Kasumi-1 (cell line): ENCODE results near the gene AGBL1.

Source experiments
- DNase-seq, 2 experiments: peaks; one replicate each; lab custom pipeline; 2025; lab: John Stamatoyannopoulos, UW

Gene AGBL1

GRCh38 chr15:86079508-86080266 is at the start of gene AGBL1:
TSS of gene AGBL1 (plus strand) at chr15:86079871.
- DNase-seq, result no peak

DNA sequence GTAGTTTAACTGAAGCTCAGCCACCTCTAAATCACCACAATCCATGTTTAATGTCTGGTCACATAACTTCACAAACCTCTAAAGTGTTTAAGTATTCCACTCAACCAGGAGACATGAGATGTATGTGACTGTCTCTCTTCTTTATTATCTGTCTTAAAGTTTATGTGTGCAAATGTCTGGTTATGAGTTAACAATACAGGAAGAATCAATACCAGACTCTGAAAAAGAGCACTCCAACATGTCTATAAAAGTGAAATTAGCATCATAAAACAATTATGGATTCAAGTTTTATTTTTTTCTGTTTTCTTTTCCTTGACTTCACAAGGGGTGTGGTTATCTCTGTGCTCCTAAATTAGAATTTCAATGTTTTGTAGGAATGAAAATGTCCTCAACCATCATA is 44.8 kb upstream of the AGBL1 start:
- no peak for DNase-seq

DNA sequence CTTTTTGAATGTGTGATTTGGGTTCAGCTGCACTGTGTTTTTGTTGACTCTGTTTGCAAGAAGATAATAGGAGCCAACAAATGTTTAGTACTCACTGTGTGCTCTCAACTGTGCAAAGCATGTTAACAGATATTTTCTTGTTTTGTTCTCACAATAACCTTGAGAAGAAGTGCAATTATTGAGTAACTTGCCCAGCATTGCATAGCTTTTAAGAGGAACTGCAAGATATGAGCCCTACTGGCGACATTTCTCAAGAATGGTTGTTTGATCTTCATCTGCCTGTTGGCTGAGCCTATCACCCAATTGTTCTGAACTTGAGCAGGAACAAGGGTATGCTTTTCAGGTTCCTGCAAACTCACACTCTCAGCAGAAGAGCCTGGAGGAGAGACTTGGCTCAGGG is 43.4 kb upstream of the AGBL1 start:
- DNase-seq, result no peak

- DNase-seq, result no peak
Observed at GRCh38 chr15:86038491-86038890, 41.2 kb upstream of the AGBL1 start.

DNA sequence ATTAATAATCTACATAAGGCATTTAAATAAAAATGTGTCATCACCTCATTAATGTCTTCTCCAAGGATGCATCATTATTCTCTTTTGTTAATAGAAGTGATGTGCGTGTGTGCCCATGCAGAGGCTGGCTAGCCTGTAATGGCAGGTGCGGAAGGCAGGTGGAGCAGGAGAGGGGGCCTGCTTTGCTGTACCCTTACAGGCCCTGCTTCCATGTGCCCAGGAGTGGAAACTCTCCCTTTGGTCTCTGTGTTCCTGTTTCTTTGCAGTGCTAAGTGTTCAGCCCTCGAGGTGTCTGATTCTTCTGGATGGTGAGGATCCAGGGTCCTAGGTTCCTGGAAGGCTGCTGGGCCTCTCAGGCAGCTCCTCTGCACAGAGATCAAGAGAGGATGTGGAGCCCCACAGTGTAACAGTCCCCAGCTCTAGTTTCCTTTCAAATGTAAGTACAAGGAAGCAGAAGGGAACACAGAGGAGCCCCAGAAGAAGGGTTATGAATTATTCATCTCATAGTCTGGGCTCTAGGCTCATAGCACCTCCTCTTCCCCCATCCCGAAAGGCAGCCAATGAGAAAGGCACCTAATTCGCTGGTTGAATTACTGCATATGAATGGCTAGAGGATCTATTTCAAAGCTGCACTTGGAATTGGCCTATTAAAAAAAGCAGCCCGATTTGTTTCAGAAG is 39.2 kb upstream of the AGBL1 start:
- no peak for DNase-seq

DNA sequence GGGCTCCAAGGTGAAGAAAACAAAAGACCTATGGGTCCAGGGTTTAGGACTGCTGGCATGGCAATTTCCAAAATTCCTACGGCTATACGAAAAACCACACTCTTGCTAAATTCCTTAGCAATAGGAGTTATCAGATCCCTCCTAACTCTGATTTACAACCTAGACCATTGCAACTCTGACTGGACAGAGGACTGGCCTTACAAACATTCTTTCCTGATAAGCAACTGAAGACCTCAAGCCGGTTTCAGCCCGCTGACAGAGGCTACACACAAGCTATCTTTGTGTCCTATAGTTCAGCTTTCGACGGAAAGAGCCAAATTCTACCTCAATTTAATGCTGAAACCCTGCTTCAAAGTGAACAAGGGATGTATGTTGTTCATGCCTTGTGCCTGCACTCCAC is 38.3 kb upstream of the AGBL1 start:
- no peak for DNase-seq

DNA sequence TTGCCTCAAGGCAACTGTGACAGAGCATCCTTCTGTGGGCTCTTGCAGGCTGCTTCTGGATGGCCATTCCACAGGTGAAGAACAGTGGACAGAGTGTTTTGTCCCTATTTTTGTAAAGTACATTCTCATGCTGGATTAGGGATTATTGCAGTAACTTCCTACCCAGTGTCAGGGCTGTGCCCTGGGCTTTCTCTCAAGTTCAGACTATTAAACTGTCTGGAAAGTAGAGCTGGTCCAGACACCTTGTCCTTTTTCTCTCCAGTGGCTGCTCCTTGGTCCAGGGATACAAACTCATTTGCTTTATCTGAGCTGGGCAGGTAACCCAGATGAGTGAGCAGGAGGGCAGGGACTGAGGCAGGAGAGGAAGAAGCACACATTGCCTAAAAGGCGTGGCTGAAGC is 37.4 kb upstream of the AGBL1 start:
- DNase-seq, result no peak

GRCh38 chr15:86044981-86045380 is 34.7 kb upstream of the AGBL1 start:
- DNase-seq, result no peak

GRCh38 chr15:86054338-86054737 is 25.3 kb upstream of the AGBL1 start:
- no peak for DNase-seq

- no peak for DNase-seq
Observed at GRCh38 chr15:86055688-86056087, 24.0 kb upstream of the AGBL1 start.

GRCh38 chr15:86059851-86060250 is 19.8 kb upstream of the AGBL1 start:
- no peak for DNase-seq

DNA sequence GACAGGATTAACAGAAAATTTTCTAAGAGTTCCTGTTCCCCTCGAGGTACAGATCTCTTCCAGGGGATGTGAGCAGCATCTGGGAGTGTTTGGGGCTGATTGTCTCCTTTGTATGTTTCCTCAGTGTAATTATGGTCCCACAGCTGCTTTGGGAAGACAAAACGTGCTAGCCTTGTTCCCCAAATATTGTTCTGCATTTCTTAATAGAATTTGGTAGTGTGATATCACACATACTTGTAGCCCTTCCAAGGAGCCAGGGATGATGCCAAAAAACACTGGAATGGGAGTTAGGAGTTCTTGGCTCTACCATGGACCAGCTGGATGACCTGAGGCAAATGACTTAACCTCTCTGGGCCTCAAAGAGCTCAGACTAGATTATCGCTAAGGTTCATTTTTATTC is 19.0 kb upstream of the AGBL1 start:
- no peak for DNase-seq

- no peak for DNase-seq
Observed at GRCh38 chr15:86061581-86061980, 18.1 kb upstream of the AGBL1 start.

- no peak for DNase-seq
Observed at GRCh38 chr15:86062646-86063243, 16.9 kb upstream of the AGBL1 start.

- no peak for DNase-seq
Observed at GRCh38 chr15:86063356-86064095, 16.1 kb upstream of the AGBL1 start.

DNA sequence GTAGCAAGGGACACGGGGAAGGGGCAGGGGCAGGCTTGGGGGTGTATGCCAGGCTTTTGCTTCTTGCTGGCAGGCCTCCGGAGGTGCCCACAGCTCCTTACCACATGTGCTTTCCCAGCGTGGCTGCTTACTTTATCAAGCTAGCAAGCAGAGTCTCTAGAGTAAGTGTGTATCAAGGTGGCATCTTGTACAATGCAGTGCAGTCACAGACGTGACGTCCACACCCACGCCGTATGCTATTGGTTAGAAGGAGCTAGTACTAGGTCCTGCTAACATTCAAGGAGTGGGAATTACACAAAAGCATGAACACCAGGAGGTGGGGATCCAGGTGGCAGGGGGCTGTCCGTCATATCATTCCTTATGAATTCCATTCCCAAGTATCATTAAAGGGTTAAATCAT is 15.3 kb upstream of the AGBL1 start:
- no peak for DNase-seq

GRCh38 chr15:86066174-86066834 is 13.4 kb upstream of the AGBL1 start:
- no peak for DNase-seq

DNA sequence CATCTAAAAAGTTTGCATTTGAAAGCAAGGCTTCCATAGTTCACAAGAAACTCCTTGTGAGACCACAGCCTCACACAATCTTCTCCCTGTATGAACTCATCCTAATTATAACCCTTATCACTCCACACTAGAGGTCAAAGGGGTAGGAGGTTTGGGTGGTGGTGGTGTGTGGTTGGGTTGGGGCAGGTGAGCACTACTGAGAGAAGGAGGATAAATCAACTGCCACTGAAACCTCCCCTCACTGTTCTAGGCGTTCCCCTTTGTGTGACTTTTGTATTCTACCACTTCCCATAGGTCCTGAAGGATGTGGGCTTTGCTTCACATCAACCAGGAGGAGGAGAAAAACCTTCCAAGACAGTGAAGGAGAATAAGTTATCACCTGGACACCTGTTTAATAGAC is 6.4 kb upstream of the AGBL1 start:
- no peak for DNase-seq

DNA sequence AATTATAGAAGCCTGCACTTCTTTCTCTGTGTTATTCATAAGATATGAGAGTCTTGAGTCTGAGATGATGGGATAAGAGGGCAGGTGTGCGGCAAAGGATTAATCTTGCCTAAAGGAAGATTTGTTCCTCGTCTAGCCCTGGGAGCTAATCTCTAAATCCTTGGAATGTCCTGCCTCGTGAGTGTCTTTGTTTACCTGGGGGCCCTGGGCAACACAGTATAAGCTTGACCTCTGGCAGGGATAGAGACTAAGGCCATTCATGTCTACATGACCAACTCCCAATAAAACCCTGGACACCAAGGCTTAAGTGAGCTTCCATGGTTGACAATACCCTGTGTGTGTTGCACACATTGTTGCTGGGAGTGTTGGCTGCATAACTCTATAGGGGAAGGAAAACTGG is 3.2 kb upstream of the AGBL1 start:
- DNase-seq, result no peak

- DNase-seq, result no peak
Observed at GRCh38 chr15:86077070-86077469, 2.6 kb upstream of the AGBL1 start.

DNA sequence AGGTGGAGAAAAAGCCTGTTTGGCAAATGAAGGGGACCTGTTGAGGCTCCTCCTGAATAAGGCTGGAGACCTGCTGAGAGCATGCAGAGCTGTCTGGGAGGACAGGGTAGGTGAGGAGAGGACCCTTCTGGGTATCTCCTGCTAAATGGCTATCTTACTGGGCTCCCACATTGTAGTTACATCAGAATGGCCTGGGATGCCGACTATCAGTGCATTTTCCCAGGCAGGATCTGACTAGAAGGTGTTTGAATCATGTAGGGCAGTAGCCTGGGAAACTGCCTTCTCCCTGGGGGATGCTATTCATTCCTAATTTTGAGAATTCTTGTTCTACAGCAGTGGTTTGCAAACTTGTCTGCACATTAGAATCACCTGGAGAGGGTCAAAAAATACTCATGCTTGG is 631 bp downstream of the AGBL1 start:
- DNase-seq, result no peak
